ENCODE measurements around the gene PXYLP1. TPM values are rescaled to one million over a fixed set of nuclear protein-coding genes. Genes with fewer than 3 reads are reported as not detected.

The PXYLP1 gene
- total RNA-seq, 1 experiment from 2014 or later: 16.3 TPM

GRCh38 chr3:141255846-141256261 lies 24.2 kb downstream of the PXYLP1 start:
- intact Hi-C loops (cut with micrococcal nuclease; ENCODE audit: unreplicated experiment): no loop called here
- DNase-seq: no peak
- H3K9me3 Mint-ChIP-seq (ENCODE audit: low read depth, unreplicated experiment): no peaks in the 10 kb centered on the region
- no peaks in the 10 kb centered on the region for H3K4me1 Mint-ChIP-seq (ENCODE audit: low read depth, unreplicated experiment)
- no peaks in the 10 kb centered on the region for H3K27me3 Mint-ChIP-seq (ENCODE audit: unreplicated experiment)
- no peak overlapping the region for H3K4me3 Mint-ChIP-seq (ENCODE audit: low read depth, unreplicated experiment)
- CTCF ChIA-PET: interaction anchor here (1.4 kb wide), 1 partner anchor 24 kb away, joined by 4 read pairs; the partner anchor contains the start of gene PXYLP1
- peak; percentile 49 for TF ChIP-seq CTCF (IDR thresholded peaks at IDR 0.05; ENCODE audit: unreplicated experiment)
- H3K36me3 Mint-ChIP-seq (ENCODE audit: insufficient read depth, unreplicated experiment): no peaks in the 10 kb centered on the region
- no TSS peak for BruUV-seq (replicated peaks)
- no peak overlapping the region for H3K27ac Mint-ChIP-seq (ENCODE audit: unreplicated experiment)

GRCh38 chr3:141256820-141257219 lies 25.2 kb downstream of the PXYLP1 start:
- no peak overlapping the region for H3K4me3 Mint-ChIP-seq (ENCODE audit: low read depth, unreplicated experiment)
- no peak for TF ChIP-seq CTCF (IDR thresholded peaks at IDR 0.05; ENCODE audit: unreplicated experiment)
- no TSS peak for BruUV-seq (replicated peaks)
- H3K4me1 Mint-ChIP-seq (ENCODE audit: low read depth, unreplicated experiment): no peaks in the 10 kb centered on the region
- H3K27me3 Mint-ChIP-seq (ENCODE audit: unreplicated experiment): no peaks in the 10 kb centered on the region
- H3K27ac Mint-ChIP-seq (ENCODE audit: unreplicated experiment): no peak overlapping the region
- intact Hi-C loops (cut with micrococcal nuclease; ENCODE audit: unreplicated experiment): no loop called here
- CTCF ChIA-PET: interaction anchor here (0.8 kb wide), 1 partner anchor 65 kb away, joined by 3 read pairs; no protein-coding TSS in a partner anchor
- no peaks in the 10 kb centered on the region for H3K9me3 Mint-ChIP-seq (ENCODE audit: low read depth, unreplicated experiment)
- no peak for DNase-seq
- H3K36me3 Mint-ChIP-seq (ENCODE audit: insufficient read depth, unreplicated experiment): no peaks in the 10 kb centered on the region

GRCh38 chr3:141257961-141258360 lies 26.3 kb downstream of the PXYLP1 start:
- Mint-ChIP-seq H3K36me3 (ENCODE audit: insufficient read depth, unreplicated experiment) (no peaks in the 10 kb centered on the region), H3K27me3 (ENCODE audit: unreplicated experiment) (no peaks in the 10 kb centered on the region), H3K9me3 (ENCODE audit: low read depth, unreplicated experiment) (no peaks in the 10 kb centered on the region), H3K4me1 (ENCODE audit: low read depth, unreplicated experiment) (no peaks in the 10 kb centered on the region), H3K4me3 (ENCODE audit: low read depth, unreplicated experiment) (no peak overlapping the region), H3K27ac (ENCODE audit: unreplicated experiment) (no peak overlapping the region)
- BruUV-seq (replicated peaks): no TSS peak
- DNase-seq: no peak
- CTCF ChIA-PET: interaction anchor here (0.6 kb wide), 1 partner anchor 73 kb away, joined by 3 read pairs; no protein-coding TSS in a partner anchor
- intact Hi-C loops (cut with micrococcal nuclease; ENCODE audit: unreplicated experiment): no loop called here
- TF ChIP-seq CTCF (IDR thresholded peaks at IDR 0.05; ENCODE audit: unreplicated experiment): no peak

- Mint-ChIP-seq H3K27ac (ENCODE audit: unreplicated experiment) (no peak overlapping the region), H3K4me3 (ENCODE audit: low read depth, unreplicated experiment) (no peak overlapping the region), H3K27me3 (ENCODE audit: unreplicated experiment) (no peaks in the 10 kb centered on the region), H3K9me3 (ENCODE audit: low read depth, unreplicated experiment) (no peaks in the 10 kb centered on the region), H3K4me1 (ENCODE audit: low read depth, unreplicated experiment) (no peaks in the 10 kb centered on the region), H3K36me3 (ENCODE audit: insufficient read depth, unreplicated experiment) (no peaks in the 10 kb centered on the region)
- no peak for DNase-seq
- BruUV-seq (replicated peaks): no TSS peak
- intact Hi-C loops (cut with micrococcal nuclease; ENCODE audit: unreplicated experiment): no loop called here
- CTCF ChIA-PET: interaction anchor here (0.6 kb wide), 1 partner anchor 283 kb away, joined by 3 read pairs; no protein-coding TSS in a partner anchor
- no peak for TF ChIP-seq CTCF (IDR thresholded peaks at IDR 0.05; ENCODE audit: unreplicated experiment)
Observed at GRCh38 chr3:141258973-141259372, 27.3 kb downstream of the PXYLP1 start.
